Measurements from ENCODE around the gene LRRC70.

The LRRC70 gene

DNA sequence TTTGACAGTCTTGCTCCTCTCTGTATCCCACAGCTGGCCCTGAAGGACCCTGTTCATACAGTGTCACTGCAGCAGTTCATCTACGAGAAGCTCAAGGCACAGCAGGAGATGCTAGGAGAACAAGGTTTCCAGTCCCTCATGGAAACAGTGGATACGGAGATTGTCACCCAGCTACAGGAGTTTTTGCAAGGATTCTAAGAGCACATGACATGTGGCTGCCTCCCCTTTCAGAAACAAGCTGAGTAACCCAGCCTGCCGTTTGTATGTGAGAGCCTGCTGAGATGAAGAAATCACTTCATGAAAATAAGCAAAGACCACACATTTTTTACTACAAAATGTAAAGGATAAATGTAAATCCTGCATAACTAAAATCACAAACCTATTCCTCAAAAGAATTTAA lies 48.5 kb downstream of the LRRC70 start:
- Histone ChIP-seq H3K27ac (ENCODE audit: low read depth, low read length) (peak overlapping the region; percentile 79), H3K4me3 (ENCODE audit: low read depth, low read length) (peak overlapping the region; percentile 36; the same call in 1 of the 2 replicates), H3K36me3 (ENCODE audit: control insufficient read depth, insufficient read depth, low read length) (peaks cover 15% of the 10 kb centered on the region), H3K9ac (ENCODE audit: low read depth, low read length) (no peak overlapping the region), H3K27me3 (ENCODE audit: control insufficient read depth, insufficient read depth, low read length) (no peaks in the 10 kb centered on the region), H3K9me3 (ENCODE audit: control insufficient read depth, insufficient read depth, low read length) (no peaks in the 10 kb centered on the region), H3K4me1 (ENCODE audit: control insufficient read depth, insufficient read depth, low read length) (peaks cover 27% of the 10 kb centered on the region)

GRCh38 chr5:62627901-62628300 lies 49.3 kb downstream of the LRRC70 start:
- Histone ChIP-seq H3K4me1 (ENCODE audit: control insufficient read depth, insufficient read depth, low read length) (peaks cover 20% of the 10 kb centered on the region), H3K9me3 (ENCODE audit: control insufficient read depth, insufficient read depth, low read length) (no peaks in the 10 kb centered on the region), H3K9ac (ENCODE audit: low read depth, low read length) (no peak overlapping the region), H3K27me3 (ENCODE audit: control insufficient read depth, insufficient read depth, low read length) (no peaks in the 10 kb centered on the region), H3K27ac (ENCODE audit: low read depth, low read length) (no peak overlapping the region), H3K4me3 (ENCODE audit: low read depth, low read length) (no peak overlapping the region), H3K36me3 (ENCODE audit: control insufficient read depth, insufficient read depth, low read length) (peaks cover 15% of the 10 kb centered on the region)
